C4-2B (cell line): Measurements from ENCODE around the gene PAK3.

ENCODE experiments used
- H3K27ac ChIP-seq: fragments of 450-650 bp; 2 replicates; pipeline ENCODE4 v1.5.1; 2017
- ZFX ChIP-seq: fragments of 450-650 bp; IDR thresholded peaks from 2 replicates; pipeline ENCODE4 v1.6.1; 2017
- TF ChIP-seq, protein P1 (sequence below): fragments of 450-650 bp; conservative IDR thresholded peaks from 2 replicates; pipeline ENCODE4 v1.5.1; 2017; ENCODE audit warnings: mild to moderate bottlenecking

Gene PAK3

DNA sequence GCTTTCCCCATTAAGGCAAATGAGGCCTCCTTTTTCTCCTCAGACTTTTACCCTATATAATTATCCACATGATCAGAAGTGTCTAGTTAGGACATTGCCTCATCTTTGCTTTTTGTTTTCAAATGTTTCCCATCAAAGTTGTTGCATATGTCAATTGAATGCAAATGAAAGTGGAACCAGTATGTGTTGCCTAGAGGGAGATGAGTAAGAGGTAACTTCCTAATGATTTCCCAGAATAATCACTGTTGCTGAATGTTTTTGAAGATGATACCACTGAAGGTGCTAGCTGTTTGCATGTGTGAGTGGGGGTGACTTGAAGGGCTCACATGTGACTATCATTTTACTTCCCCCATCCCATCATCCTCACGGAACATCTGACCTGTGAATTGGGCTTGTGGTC, 33.9 kb downstream of the PAK3 start:
- TF ChIP-seq ZFX = no peak
- TF ChIP-seq, protein P1, sequence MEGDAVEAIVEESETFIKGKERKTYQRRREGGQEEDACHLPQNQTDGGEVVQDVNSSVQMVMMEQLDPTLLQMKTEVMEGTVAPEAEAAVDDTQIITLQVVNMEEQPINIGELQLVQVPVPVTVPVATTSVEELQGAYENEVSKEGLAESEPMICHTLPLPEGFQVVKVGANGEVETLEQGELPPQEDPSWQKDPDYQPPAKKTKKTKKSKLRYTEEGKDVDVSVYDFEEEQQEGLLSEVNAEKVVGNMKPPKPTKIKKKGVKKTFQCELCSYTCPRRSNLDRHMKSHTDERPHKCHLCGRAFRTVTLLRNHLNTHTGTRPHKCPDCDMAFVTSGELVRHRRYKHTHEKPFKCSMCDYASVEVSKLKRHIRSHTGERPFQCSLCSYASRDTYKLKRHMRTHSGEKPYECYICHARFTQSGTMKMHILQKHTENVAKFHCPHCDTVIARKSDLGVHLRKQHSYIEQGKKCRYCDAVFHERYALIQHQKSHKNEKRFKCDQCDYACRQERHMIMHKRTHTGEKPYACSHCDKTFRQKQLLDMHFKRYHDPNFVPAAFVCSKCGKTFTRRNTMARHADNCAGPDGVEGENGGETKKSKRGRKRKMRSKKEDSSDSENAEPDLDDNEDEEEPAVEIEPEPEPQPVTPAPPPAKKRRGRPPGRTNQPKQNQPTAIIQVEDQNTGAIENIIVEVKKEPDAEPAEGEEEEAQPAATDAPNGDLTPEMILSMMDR = no peak
- H3K27ac ChIP-seq = no peak overlapping the region

DNA sequence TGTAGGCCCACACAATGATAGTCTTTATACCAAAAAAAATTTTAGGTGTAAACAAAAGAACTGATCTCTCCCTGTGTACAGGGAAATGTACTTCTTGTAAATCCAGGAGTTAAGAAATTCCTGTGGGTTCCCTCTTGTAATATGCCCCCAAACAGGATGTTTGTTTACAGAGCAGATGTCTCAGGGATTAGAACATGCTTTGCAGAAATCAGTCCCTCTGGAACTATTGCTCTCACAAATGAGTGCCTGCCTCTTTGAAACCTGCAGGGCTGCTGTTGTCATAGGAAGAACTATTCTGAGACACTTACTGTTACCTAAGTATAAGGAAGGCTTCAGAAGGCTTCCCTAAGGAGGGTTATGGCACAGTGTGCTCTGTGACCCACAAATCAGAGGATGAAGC, 35.6 kb downstream of the PAK3 start:
- H3K27ac ChIP-seq = no peak overlapping the region
- TF ChIP-seq ZFX = no peak
- TF ChIP-seq, protein P1 = no peak

DNA sequence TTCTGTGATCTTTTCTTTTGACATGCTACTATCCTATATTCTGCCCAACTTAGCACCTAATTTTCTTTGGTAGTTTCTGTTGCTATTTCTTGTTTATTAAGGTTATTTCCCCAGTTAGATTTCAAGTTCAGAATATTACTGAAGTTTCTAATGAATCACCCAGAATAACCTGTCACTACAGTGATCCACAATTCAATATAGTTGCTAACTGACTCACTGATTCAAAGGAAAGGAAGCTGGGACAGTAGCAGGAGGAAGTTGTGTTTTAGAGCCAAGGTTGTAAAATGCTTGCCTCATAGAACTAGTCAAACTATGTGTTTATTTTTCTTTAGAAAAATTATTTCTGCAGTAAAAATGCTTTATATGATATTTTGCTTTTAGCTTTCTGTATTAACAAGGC, 37.4 kb downstream of the PAK3 start:
- no peak overlapping the region for H3K27ac ChIP-seq
- TF ChIP-seq, protein P1 = no peak
- TF ChIP-seq ZFX = no peak

DNA sequence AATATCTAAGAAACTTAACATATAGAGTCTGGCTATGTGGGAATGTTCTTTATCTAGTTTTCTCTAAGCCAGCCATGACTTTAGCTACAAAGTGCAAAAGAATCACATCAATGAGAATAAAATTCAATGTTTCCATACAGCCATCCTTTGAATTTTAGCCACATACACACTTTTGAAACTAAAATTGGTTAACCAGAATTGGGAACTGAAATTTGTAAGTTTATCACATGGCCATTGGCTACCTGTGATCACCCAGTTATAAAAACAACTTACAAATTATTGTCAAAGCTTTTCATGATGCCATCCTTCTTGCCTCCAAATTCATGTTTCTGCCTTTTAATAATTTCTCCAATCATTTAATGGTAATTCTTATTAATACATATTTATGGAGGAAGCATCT, 49.9 kb downstream of the PAK3 start:
- no peak overlapping the region for H3K27ac ChIP-seq
- TF ChIP-seq, protein P1 = no peak
- TF ChIP-seq ZFX = no peak

DNA sequence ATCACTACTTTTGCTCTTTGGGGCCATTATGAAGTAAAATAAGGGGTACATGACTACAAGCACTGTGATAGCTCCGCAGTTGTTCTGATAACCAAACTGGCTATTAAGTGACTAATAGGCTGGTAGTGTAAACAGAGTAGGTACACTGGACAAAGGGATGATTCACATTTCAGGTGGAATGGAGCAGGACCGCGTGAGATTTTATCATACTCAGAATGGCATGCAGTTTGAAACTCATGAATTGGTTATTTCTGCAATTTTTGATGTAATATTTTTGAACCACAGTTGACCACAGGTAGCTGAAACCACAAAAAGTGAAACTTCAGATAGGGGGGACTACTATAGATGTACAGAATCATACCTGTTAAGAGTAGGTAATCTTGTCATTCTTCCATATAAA, 55.8 kb downstream of the PAK3 start:
- no peak overlapping the region for H3K27ac ChIP-seq
- TF ChIP-seq, protein P1 = no peak
- TF ChIP-seq ZFX = no peak

DNA sequence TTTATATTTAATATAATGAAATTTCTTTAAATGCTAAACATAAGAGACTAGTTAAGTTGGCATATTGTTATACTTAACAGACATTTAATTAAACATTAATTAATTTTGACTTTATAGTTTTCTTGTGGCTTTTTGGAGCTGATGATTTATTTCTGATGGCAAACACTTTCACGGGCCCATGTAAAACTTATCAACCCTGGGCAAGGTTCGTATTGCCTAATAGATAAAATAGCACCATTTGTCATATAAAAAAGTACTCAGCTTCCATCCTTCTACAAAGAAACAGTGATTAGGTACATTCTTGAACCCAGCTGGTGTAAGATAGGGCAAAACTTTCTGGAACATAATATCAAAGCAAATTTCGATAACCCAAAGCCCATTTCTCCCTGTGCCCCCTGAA, 63.2 kb downstream of the PAK3 start:
- no peak overlapping the region for H3K27ac ChIP-seq
- TF ChIP-seq, protein P1 = no peak
- no peak for TF ChIP-seq ZFX

DNA sequence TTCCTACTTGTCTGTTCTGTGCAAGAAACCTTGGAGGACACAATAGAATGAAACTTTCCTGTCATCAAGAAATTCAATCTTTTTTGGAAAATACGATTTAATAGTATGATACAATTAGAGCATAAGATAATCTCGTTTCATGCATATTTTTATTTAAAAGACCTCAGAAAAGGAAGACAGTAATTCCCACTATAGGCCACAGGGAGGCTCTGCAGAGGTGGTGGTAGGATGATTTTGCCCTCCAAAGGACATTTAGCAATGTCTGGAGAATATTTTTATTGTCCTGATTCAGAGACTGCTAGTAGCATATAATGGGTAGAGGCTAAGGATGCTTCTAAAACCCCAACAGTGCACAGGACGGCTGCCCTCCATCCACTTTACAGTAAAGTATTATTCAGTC, 68.7 kb downstream of the PAK3 start:
- no peak for TF ChIP-seq ZFX
- TF ChIP-seq, protein P1 = peak; percentile 49
- no peak overlapping the region for H3K27ac ChIP-seq
